SK-N-MC (cell line): ENCODE data around the gene NFIX.
A peak's percentile ranks its signal among the peaks of the same experiment; 100 is the strongest.

ENCODE experiments used
- DNase-seq: peaks from one replicate; pipeline ENCODE4 v3.0.0-alpha.2; 2011; ENCODE audit warnings: low read depth, low spot score
- H3K27ac ChIP-seq: fragments of 200-600 bp; sonication (generic); 2 replicates; pipeline ENCODE4 v1.5.1; 2016; ENCODE audit warnings: mixed run types
- H3K36me3 ChIP-seq: fragments of 200-600 bp; sonication (generic); 2 replicates; pipeline ENCODE4 v1.6.1; 2017; ENCODE audit warnings: antibody characterized with exemption, low read length, mixed read lengths; ENCODE audit not compliant: insufficient read depth
- H3K4me3 ChIP-seq: fragments of 200-600 bp; sonication (generic); 2 replicates; pipeline ENCODE4 v1.5.1; 2016
- H3K9ac ChIP-seq: fragments of 200-600 bp; sonication (generic); 2 replicates; pipeline ENCODE4 v1.8.0; 2017; ENCODE audit warnings: mixed run types, mixed read lengths; ENCODE audit not compliant: insufficient read length
- H3K9me3 ChIP-seq: fragments of 200-600 bp; sonication (generic); 2 replicates; pipeline ENCODE4 v1.6.1; 2017; ENCODE audit warnings: low read depth, mild to moderate bottlenecking, antibody characterized with exemption, low read length, moderate library complexity, mixed read lengths
- EZH2 ChIP-seq: fragments of 200-600 bp; sonication (generic); IDR thresholded peaks from one replicate; pipeline ENCODE4 v1.6.1; 2017; ENCODE audit warnings: antibody characterized with exemption
- FOXP2 ChIP-seq: optimal IDR thresholded peaks from 2 replicates; pipeline ENCODE3; 2011; ENCODE audit warnings: mild to moderate bottlenecking, moderate library complexity; ENCODE audit not compliant: insufficient read depth; ENCODE audit errors: extremely low read length, control extremely low read depth
- POLR2AphosphoS5 ChIP-seq: IDR thresholded peaks from 2 replicates; pipeline ENCODE4 v1.6.1; 2012; ENCODE audit warnings: mild to moderate bottlenecking, low read depth, low read length, borderline replicate concordance

The NFIX gene

DNA sequence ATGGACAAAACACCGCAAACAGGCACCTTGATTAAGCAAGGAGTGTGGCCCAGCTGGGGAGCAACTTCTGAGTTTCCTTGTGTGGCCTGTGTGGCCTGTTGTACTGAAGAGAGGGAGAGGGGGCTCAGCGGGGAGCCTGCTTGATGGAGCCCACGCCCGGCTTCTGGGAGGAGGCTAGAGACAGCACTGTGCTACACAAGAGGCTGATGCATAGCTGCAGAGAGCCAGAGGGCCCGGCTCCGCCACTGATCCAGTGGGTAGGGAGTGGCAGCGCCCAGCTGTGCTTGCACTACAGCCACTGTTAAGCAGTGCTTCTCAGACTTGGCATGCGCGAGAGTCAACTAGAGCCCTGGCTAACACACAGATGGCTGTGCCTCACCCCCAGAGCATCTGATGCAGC, 88.4 kb downstream of the NFIX start:
- Histone ChIP-seq H3K4me3 (no peak overlapping the region), H3K9me3 (no peaks in the 10 kb centered on the region), H3K9ac (no peak overlapping the region), H3K36me3 (peaks cover 4% of the 10 kb centered on the region), H3K27ac (peak overlapping the region; percentile 51; the same call in 1 of the 2 replicates)
- TF ChIP-seq POLR2AphosphoS5 (no peak), EZH2 (no peak), FOXP2 (no peak)
- no peak for DNase-seq

- no peak for TF ChIP-seq FOXP2
- no peak for TF ChIP-seq EZH2
- TF ChIP-seq POLR2AphosphoS5: no peak
- Histone ChIP-seq H3K9me3 (no peaks in the 10 kb centered on the region), H3K36me3 (no peaks in the 10 kb centered on the region; the same call in 1 of the 2 replicates), H3K9ac (no peak overlapping the region), H3K4me3 (no peak overlapping the region), H3K27ac (no peak overlapping the region)
- no peak for DNase-seq
Measured at GRCh38 chr19:13085666-13086065, 90.4 kb downstream of the NFIX start.

GRCh38 chr19:13086341-13086740, 91.1 kb downstream of the NFIX start:
- Histone ChIP-seq H3K4me3 (no peak overlapping the region), H3K9me3 (no peaks in the 10 kb centered on the region), H3K27ac (no peak overlapping the region), H3K36me3 (no peaks in the 10 kb centered on the region; the same call in 1 of the 2 replicates), H3K9ac (no peak overlapping the region)
- TF ChIP-seq POLR2AphosphoS5: no peak; the same call in 1 of the 2 replicates
- TF ChIP-seq EZH2: no peak
- no peak for TF ChIP-seq FOXP2
- DNase-seq: no peak

DNA sequence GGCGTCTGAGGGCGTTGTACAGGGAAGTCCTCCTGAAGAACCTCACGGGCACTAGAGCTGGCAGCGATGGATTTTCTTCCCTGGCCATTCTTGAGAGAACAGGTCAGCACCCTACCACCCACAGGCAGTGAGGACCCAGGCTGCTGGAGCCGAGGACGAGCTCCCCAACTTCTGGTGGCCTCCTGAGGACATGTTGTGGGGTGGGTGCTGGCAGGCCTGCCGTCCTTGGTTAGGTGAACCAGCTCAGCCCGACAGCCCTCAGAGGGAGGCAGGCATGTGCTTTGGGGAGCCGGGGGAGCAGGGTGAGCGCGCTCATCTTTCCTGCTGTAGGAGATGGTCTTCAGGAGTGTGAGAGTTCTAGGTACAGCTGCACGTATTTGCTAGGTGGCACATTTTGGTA, 92.0 kb downstream of the NFIX start:
- no peak overlapping the region for H3K9ac ChIP-seq
- TF ChIP-seq FOXP2 (no peak), EZH2 (no peak), POLR2AphosphoS5 (no peak)
- no peak overlapping the region for H3K27ac ChIP-seq
- no peaks in the 10 kb centered on the region; the same call in 1 of the 2 replicates for H3K36me3 ChIP-seq
- no peaks in the 10 kb centered on the region for H3K9me3 ChIP-seq
- DNase-seq: no peak
- no peak overlapping the region for H3K4me3 ChIP-seq

DNA sequence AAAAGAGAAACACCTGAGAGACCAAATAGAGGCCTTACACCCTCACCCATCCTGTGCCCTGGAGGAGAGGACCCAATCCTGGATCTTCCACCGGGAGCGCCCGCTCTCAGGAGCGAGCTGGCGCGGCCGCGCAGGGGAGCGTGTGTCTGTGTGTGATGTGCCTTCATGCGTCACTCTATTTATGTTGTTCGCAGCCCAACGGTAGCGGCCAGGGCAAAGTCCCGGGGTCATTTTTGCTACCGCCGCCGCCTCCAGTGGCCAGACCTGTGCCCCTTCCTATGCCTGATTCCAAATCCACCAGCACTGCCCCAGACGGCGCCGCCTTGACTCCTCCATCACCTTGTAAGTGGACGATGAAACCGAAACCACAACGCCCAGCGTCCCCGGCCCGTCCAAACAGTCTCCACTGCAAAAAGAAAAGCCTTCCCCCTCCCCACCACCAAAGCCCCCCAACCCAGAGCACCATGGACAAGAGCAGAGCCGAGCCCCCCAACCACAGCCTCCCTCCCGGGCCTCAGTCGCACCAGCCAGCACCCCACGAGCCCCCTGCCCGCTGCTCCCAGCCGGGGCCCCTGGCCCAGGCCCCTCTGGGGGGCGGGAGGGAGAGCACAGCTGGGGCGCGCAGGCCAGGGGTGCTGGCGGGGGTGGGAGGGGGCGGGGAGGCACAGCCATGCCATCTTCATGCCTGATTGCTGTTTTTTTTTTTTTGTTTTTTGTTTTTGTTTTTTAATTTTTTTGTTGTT, 92.7 kb downstream of the NFIX start:
- Histone ChIP-seq H3K9me3 (no peaks in the 10 kb centered on the region), H3K36me3 (no peaks in the 10 kb centered on the region; the same call in 1 of the 2 replicates)

DNA sequence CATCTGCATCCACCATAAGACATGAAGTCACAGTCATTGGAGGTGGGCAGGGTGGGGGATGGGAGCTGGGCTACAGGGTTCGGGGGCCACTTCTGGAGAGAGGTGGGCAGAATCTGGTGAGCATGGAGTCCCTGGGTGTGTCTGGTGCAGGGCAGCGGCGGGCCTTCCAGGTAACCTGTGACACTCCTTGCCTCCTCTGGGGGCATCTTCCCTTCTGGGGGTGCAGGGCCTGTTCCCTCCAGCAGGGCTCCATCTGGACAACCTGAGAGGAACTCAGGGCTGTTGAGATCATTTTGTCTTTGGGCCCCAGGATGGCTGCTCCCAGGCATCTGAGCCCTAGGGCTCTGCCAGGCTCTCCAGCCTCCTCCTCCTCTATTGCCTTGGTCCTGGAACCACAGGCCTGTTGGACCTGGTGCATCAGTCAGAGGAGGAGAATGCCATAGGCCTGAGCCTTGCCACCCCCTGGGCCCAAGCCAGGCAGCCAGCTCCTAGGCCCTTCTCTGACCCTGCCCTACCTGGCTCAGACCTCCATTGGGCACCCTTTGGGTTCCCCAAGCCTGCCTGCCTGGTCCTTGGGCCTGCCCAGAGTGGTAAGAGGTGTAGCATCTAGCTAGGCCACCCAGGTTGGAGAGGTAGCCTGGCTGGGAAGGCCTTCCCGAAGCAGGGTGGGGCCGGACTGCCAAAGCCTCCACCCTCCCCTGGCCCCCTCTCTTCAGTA, 94.0 kb downstream of the NFIX start:
- no peak for TF ChIP-seq EZH2
- no peak for TF ChIP-seq POLR2AphosphoS5
- no peak for TF ChIP-seq FOXP2
- Histone ChIP-seq H3K27ac (no peak overlapping the region), H3K9ac (no peak overlapping the region), H3K4me3 (no peak overlapping the region), H3K36me3 (no peaks in the 10 kb centered on the region; the same call in 1 of the 2 replicates), H3K9me3 (no peaks in the 10 kb centered on the region)
- no peak for DNase-seq

More for the DNA sequence above, 92.7 kb downstream of the NFIX start:
- no peak overlapping the region for H3K27ac ChIP-seq
- no peak for DNase-seq
- TF ChIP-seq EZH2: no peak
- no peak for TF ChIP-seq POLR2AphosphoS5
- no peak for TF ChIP-seq FOXP2
- H3K9ac ChIP-seq: no peak overlapping the region
- no peak overlapping the region for H3K4me3 ChIP-seq

GRCh38 chr19:13089857-13090507, 94.7 kb downstream of the NFIX start:
- DNase-seq: no peak
- Histone ChIP-seq H3K36me3 (no peaks in the 10 kb centered on the region; the same call in 1 of the 2 replicates), H3K27ac (0 out of 2 replicates have a peak overlapping the region, but pooled peaks have one; percentile 80), H3K9ac (no peak overlapping the region), H3K9me3 (no peaks in the 10 kb centered on the region), H3K4me3 (no peak overlapping the region)
- no peak for TF ChIP-seq FOXP2
- TF ChIP-seq EZH2: no peak
- no peak for TF ChIP-seq POLR2AphosphoS5

DNA sequence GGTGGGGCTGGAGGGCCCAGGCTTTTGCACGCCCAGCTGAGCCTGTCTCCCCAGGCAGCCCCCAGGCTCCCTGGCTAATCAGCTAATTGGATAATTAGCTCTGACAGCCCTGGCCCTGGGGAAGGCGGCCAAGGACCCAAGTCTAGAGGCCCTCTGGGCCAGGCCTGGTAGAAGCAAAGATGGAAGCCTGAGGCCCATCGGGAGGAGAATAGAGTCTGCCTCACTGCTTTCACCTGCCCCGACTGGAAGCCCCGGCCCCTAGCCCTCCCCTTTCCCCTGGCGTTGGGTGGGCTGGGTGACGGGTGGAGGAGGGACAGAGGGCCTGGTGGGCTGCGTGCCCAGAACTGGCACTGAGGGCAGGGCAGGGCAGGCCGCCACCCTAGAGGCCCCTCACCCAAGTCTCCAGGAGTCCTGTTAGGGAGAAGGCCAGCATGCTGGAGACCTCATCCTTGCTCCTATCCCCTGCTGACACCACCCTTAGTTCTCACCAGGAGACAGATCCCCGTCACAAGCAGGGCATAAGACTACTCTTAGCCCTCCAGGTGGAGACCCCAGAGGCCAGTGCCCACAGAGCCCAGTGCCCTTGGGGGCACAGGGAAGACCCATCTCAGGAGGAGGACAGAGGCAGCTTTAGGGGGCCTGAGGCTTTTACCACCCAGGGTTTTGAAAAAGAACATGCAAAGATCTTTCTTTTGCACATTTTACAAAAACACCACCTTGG, 95.4 kb downstream of the NFIX start:
- no peaks in the 10 kb centered on the region for H3K9me3 ChIP-seq
- peak overlapping the region; percentile 20 for H3K9ac ChIP-seq
- H3K36me3 ChIP-seq: no peaks in the 10 kb centered on the region; the same call in 1 of the 2 replicates
- peak overlapping the region; percentile 80 for H3K27ac ChIP-seq
- TF ChIP-seq FOXP2 (no peak), EZH2 (no peak), POLR2AphosphoS5 (no peak)
- no peak for DNase-seq
- H3K4me3 ChIP-seq: no peak overlapping the region
